HepG2 (cell line): ENCODE measurements around the gene CEBPA. TPM values are rescaled to one million over a fixed set of nuclear protein-coding genes. Genes with fewer than 3 reads are reported as not detected.
A peak's percentile ranks its signal among the peaks of the same experiment; 100 is the strongest.
"Not testable (repeated sequence)": the region's sequence is repeated elsewhere in the genome, so short reads cannot be mapped to it uniquely, and the experiment has no call there.

ENCODE experiments used
- ATAC-seq: fragments of 200-7000 bp; cut with Tn5 transposase; 3 replicates; pipeline ENCODE4 v1.9.1; 2020; ENCODE audit warnings: mild to moderate bottlenecking, moderate library complexity
- BruUV-seq: library from RNA; stranded (reverse); fragments of 400-500 nt; replicated peaks from 2 replicates; lab custom pipeline; 2021; lab: Mats Ljungman, UMichigan
- CTCF ChIA-PET: fragments of 300-600 bp; formaldehyde crosslinking; extraction: SDS; loops from one replicate; lab custom pipeline; 2021; ENCODE audit warnings: low total read pairs, inconsistent platforms, low intra/inter-chr PET ratio; lab: Yijun Ruan, JAX
- POLR2A ChIA-PET: fragments of 350-600 bp; sonication (Branson Sonifier 250); formaldehyde crosslinking; loops from one replicate; lab custom pipeline; 2020; ENCODE audit warnings: antibody characterized with exemption, inconsistent platforms; lab: Yijun Ruan, JAX
- DNase-seq: peaks from one replicate; pipeline ENCODE4 v3.0.0-alpha.2; 2015; ENCODE audit warnings: low spot score
- FAIRE-seq: peaks from 3 replicates; lab custom pipeline; 2011; peaks lifted over from hg19 to GRCh38; lab: Jason Lieb, UNC
- H2AFZ ChIP-seq: one replicate; pipeline ENCODE4 v1.6.1; 2011; ENCODE audit warnings: low read length, inconsistent platforms
- H3K27ac ChIP-seq: fragments of 300-600 bp; 3 replicates; pipeline ENCODE4 v1.8.0; 2011; ENCODE audit warnings: mixed run types, mild to moderate bottlenecking, mixed read lengths, low read length, inconsistent platforms; ENCODE audit not compliant: insufficient read depth; ENCODE audit errors: extremely low read length
- H3K27me3 ChIP-seq, 2 experiments: fragments of 200-600 bp in 1 of 2; 2 replicates in 1 of 2; 3 replicates in 1 of 2; pipeline versions ENCODE4 v1.6.0 to v1.8.0; 2011; ENCODE audit warnings: low read length in 2 of 2, mild to moderate bottlenecking in 2 of 2, moderate library complexity in 2 of 2, inconsistent platforms in 1 of 2; ENCODE audit not compliant: insufficient read depth in 2 of 2, control insufficient read depth in 1 of 2
- H3K36me3 ChIP-seq, 2 experiments: fragments of 200-600 bp in 1 of 2; replicated peaks in 1 of 2; 2 replicates in 1 of 2; 3 replicates in 1 of 2; pipeline versions ENCODE4 v1.5.1 to v1.8.0; 2011; ENCODE audit warnings: low read length in 2 of 2, inconsistent platforms in 1 of 2; ENCODE audit not compliant: insufficient read depth in 2 of 2, control insufficient read depth in 1 of 2
- H3K4me1 ChIP-seq: 2 replicates; pipeline ENCODE4 v1.5.1; 2012; ENCODE audit warnings: low read length, inconsistent platforms; ENCODE audit not compliant: insufficient read depth
- H3K4me2 ChIP-seq: 2 replicates; pipeline ENCODE4 v1.6.0; 2011; ENCODE audit warnings: low read depth, low read length, inconsistent platforms
- H3K4me3 ChIP-seq, 3 experiments: fragments of 200-600 bp in 1 of 3; sonication (generic), shearing (Covaris generic) in 1 of 3; replicated peaks in 1 of 3; 2 replicates each; pipeline ENCODE4 v1.5.1; 2011 to 2016; ENCODE audit warnings: low read length in 3 of 3, inconsistent platforms in 2 of 3, low read depth in 2 of 3, mild to moderate bottlenecking in 2 of 3, control low read depth in 1 of 3, mixed read lengths in 1 of 3; ENCODE audit not compliant: insufficient read depth in 1 of 3
- H3K79me2 ChIP-seq: one replicate; pipeline ENCODE4 v1.6.1; 2011; ENCODE audit warnings: low read length, inconsistent platforms; ENCODE audit not compliant: insufficient read depth
- H3K9ac ChIP-seq: 2 replicates; pipeline ENCODE4 v1.6.0; 2011; ENCODE audit warnings: mild to moderate bottlenecking, low read depth, low read length, inconsistent platforms; ENCODE audit not compliant: insufficient read depth
- H3K9me3 ChIP-seq: 2 replicates; pipeline ENCODE4 v1.5.1; 2012; ENCODE audit warnings: mild to moderate bottlenecking, low read length
- H4K20me1 ChIP-seq: 2 replicates; pipeline ENCODE4 v1.6.0; 2011; ENCODE audit warnings: inconsistent platforms, mild to moderate bottlenecking, low read length, moderate library complexity; ENCODE audit not compliant: insufficient read depth
- BATF2 ChIP-seq: sonication (generic); formaldehyde crosslinking; IDR thresholded peaks from 2 replicates; pipeline ENCODE4 v1.8.0; 2022; ENCODE audit warnings: mild to moderate bottlenecking, missing genetic modification reagents, moderate library complexity
- HNF4A ChIP-seq: sonication (generic); formaldehyde crosslinking; IDR thresholded peaks from 2 replicates; pipeline ENCODE4 v1.4.0; 2020; ENCODE audit warnings: missing genetic modification reagents
- HNF4G ChIP-seq, 2 experiments: sonication (generic) in 1 of 2; formaldehyde crosslinking in 1 of 2; IDR thresholded peaks; 2 replicates each; pipeline versions ENCODE4 v1.4.0 to v1.6.1; 2011 to 2020; ENCODE audit warnings: borderline replicate concordance in 2 of 2, low read depth in 2 of 2, mild to moderate bottlenecking in 2 of 2, low read length in 1 of 2, missing genetic modification reagents in 1 of 2, moderate library complexity in 1 of 2
- MIXL1 ChIP-seq: IDR thresholded peaks from 2 replicates; pipeline ENCODE4 v1.6.1; 2016
- ZBTB1 ChIP-seq: sonication (generic); formaldehyde crosslinking; IDR thresholded peaks from 2 replicates; pipeline ENCODE4 v1.4.0; 2020; ENCODE audit warnings: missing genetic modification reagents, borderline replicate concordance
- ZNF121 ChIP-seq: sonication (generic); formaldehyde crosslinking; IDR thresholded peaks from 2 replicates; pipeline ENCODE4 v1.5.0; 2020; ENCODE audit warnings: mild to moderate bottlenecking, missing genetic modification reagents
- ZNF292 ChIP-seq: sonication (generic); formaldehyde crosslinking; IDR thresholded peaks from 2 replicates; pipeline ENCODE4 v1.8.1; 2022; ENCODE audit warnings: mild to moderate bottlenecking, low read depth, missing genetic modification reagents, borderline replicate concordance
- WGBS: methylation state at CpG from one replicate; pipeline ENCODE4 v1.1.6; 2017; ENCODE audit warnings: low lambda C conversion rate; 5-methylcytosine and 5-hydroxymethylcytosine counted together
- in situ Hi-C: cut with HindIII; loops from 2 replicates; pipeline ENCODE4 v1.10.0; 2017; ENCODE audit warnings: low pct_unique_long_range_greater_than_20kb; ENCODE audit not compliant: extremely low pct_ligation_motif_present
- intact Hi-C: fragments of 100-400 bp; cut with micrococcal nuclease; formaldehyde crosslinking; loops from one replicate; pipeline ENCODE4 v1.10.0; 2022; ENCODE audit not compliant: unreplicated experiment
- polyA plus RNA-seq, 8 experiments: library from polyadenylated mRNA; depleted of rRNA in 3 of 8; stranded (reverse) in 7 of 8; unstranded in 1 of 8; fragments of >200 nt; fragmentation: Illumina TruSeq in 4 of 8; extraction: Trizol in 4 of 8; gene quantifications; 2 replicates each; pipeline versions ENCODE4 v1.2.1 to v1.2.3, GENCODE V29; 2011 to 2016; ENCODE audit warnings: low read depth in 4 of 8, missing spikeins in 1 of 8, mixed read lengths in 1 of 8; ENCODE audit not compliant: insufficient read depth in 1 of 8
- total RNA-seq, 5 experiments: library from RNA; depleted of rRNA; stranded (reverse); fragments of >200 nt; fragmentation: Illumina TruSeq; extraction: Trizol; gene quantifications; 2 replicates each; pipeline ENCODE4 v1.2.3, GENCODE V29; 2016; ENCODE audit warnings: low read depth in 1 of 5

The CEBPA gene
- total and polyA plus RNA-seq, 2 of the 13 experiments (the other 11 are each of a cell fraction or from before 2014, with no cell fraction given) = 24.8 to 103 TPM

- intact Hi-C loops = no loop called here
- TF ChIP-seq ZNF292 (CRISPR knock-in tag) (0 out of 2 replicates have a peak, but pooled peaks have one; percentile 6), HNF4A (CRISPR knock-in tag) (peak; percentile 73), MIXL1 (CRISPR knock-in tag) (0 out of 2 replicates have a peak, but pooled peaks have one; percentile 17), ZBTB1 (CRISPR knock-in tag) (no peak), HNF4G (IDR thresholded peaks at IDR 0.05; ENCODE audit: borderline replicate concordance, low read depth, low read length) (peak; percentile 15; the same call in 1 of the 2 replicates), HNF4G (CRISPR knock-in tag; IDR thresholded peaks at IDR 0.05; ENCODE audit: borderline replicate concordance, low read depth) (no peak), ZNF121 (CRISPR knock-in tag) (peak; percentile 81), BATF2 (CRISPR knock-in tag) (no peak)
- Histone ChIP-seq H3K9ac (no peak overlapping the region), H3K4me3 (no peak overlapping the region; a peak in 1 of 6 replicates), H3K27ac (no peak overlapping the region), H3K9me3 (peaks cover 4% of the 10 kb centered on the region), H3K79me2 (no peaks in the 10 kb centered on the region), H4K20me1 (no peaks in the 10 kb centered on the region), H3K4me1 (peaks cover 23% of the 10 kb centered on the region), H2AFZ (no peak overlapping the region), H3K4me2 (peak overlapping the region; percentile 59), H3K27me3 (no peaks in the 10 kb centered on the region), H3K36me3 (no peaks in the 10 kb centered on the region)
- FAIRE-seq (no peak), ATAC-seq (peak; percentile 71), DNase-seq (peak; percentile 46)
- POLR2A ChIA-PET = interaction anchor here (1.0 to 1.3 kb wide), 2 partner anchors 14 to 57 kb away, joined by 3 to 6 read pairs; partner anchors contain the start of genes CEBPA and CEBPG
- CTCF ChIA-PET = no interaction called here
- BruUV-seq = no TSS peak
- in situ Hi-C loops = no loop called here
- WGBS = 3% methylated on average over 8 of the region's 9 CpGs
Measured at GRCh38 chr19:33316541-33317264, 14.4 kb upstream of the CEBPA start.

GRCh38 chr19:33312808-33313207 lies 10.5 kb upstream of the CEBPA start:
- in situ Hi-C loops, H2AFZ ChIP-seq, H3K27me3 ChIP-seq, H3K36me3 ChIP-seq, FAIRE-seq, BruUV-seq, H3K79me2 ChIP-seq, H4K20me1 ChIP-seq, ATAC-seq, H3K4me3 ChIP-seq, H3K9me3 ChIP-seq, H3K27ac ChIP-seq, DNase-seq, CTCF ChIA-PET, intact Hi-C loops, H3K9ac ChIP-seq, H3K4me2 ChIP-seq: not testable (repeated sequence)
- WGBS = 90% methylated on average over 4 of the region's 4 CpGs
- H3K4me1 ChIP-seq = peaks cover 36% of the 10 kb centered on the region
- POLR2A ChIA-PET = interaction anchor here (2.0 kb wide), 1 partner anchor 10 kb away, joined by 12 read pairs; the partner anchor contains the start of gene CEBPA
